HG03521 (cell line): ENCODE results near the gene SORBS1.

Source experiments
- ATAC-seq: cut with Tn5 transposase; IDR thresholded peaks from one replicate; pipeline ENCODE4 v1.9.1; 2021; ENCODE audit warnings: mild to moderate bottlenecking, moderate library complexity; ENCODE audit not compliant: unreplicated experiment

The SORBS1 gene

DNA sequence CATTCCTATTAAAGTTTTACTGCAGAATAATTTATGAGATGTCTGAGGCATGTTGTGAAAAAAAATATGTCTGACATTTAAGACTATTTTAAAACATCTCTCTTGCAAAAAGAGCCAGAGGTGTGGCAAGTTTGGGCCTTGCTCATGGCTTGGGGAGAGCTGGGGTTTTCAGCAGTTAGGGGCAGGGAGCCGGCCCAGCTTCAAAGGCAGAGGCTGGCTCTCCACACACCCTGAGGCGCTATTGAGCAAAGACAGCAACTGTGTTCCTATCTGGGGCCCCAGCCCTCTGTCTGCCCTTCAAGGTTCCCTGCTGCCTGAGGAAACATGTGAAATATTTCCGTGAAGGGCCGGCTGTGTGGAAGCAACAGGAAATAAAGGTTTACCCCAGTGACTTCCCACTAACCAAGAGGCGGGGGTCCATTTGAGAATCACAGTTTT, 94.0 kb downstream of the SORBS1 start:
- ATAC-seq = no peak

DNA sequence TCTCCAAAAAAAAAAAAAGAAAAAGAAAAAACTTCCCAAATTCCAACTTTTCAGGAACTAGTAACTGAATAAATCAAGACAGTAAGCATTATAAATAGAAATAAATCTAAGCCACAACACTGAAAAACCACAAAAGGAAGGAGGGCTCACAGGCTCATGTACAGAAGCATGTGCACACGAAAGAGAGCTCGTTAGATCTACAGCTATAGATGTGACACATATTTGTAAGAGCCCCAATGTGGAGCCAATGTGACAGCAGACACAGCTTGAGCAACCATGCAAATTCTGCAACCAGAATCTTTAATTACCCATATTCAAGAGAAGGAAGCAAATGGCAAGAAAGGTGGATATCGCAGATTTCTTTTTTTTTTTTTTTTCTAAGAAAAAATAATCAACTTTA, 94.7 kb downstream of the SORBS1 start:
- no peak for ATAC-seq

DNA sequence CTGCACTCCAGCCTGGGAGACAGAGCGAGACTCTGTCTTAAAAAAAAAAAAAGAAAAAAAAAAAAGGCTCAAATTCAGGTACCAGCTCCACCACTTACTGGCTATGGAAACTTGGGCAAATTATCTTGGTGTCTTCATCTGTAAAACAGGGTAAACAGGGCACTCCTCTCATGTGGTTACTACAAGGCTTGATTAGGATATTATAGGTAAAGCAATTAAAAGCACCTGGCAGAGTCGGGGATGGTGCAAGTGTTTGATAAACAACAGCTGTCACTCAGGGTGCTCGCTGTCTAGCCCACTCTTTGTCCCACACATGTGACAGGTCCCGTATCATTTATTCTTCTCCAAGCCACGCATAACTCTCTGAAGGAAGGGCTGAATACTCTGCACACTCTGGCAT, 96.9 kb downstream of the SORBS1 start:
- ATAC-seq = no peak

DNA sequence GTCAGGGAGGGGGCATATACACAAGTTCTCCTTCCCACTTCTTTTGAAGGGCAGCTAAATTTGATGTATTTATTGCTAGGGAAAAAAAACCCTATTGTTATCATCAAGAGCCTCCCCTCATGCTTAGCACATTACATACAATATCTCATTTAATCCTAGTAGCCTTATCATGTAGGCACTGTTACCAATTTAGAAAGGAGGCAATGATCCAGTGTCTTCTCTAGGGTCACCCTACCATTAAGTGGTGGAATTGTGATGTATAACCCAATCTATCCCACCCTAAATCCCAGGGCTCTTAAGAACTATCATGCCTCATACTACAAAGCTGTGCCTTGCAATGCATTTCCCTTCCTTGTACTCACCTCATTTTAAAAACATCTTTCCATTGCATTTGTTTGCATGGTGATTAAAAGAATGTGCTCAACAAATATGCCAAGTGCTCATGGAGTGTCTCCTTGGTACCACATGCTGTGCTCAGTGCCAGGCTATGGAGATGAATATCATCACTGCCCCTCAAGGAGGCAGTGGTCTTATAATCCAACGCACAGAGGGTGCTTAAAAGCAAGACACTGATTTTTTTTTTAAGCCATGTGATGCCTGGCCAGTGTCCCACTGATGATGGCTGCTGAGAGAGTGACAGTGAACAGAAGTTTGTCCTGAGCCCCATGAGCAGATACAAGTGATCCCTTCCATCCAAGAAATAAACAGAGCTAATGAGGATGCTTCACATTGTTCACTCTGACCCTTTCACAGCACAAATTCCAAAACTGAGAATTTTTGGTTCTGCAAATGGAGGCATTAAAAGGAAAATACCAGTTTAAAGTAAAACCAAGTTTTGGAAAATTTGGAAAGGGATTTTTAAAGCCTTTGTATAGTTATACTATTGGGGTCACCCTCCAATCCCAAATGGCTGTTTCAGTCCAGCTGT, 98.2 kb downstream of the SORBS1 start:
- ATAC-seq = no peak

DNA sequence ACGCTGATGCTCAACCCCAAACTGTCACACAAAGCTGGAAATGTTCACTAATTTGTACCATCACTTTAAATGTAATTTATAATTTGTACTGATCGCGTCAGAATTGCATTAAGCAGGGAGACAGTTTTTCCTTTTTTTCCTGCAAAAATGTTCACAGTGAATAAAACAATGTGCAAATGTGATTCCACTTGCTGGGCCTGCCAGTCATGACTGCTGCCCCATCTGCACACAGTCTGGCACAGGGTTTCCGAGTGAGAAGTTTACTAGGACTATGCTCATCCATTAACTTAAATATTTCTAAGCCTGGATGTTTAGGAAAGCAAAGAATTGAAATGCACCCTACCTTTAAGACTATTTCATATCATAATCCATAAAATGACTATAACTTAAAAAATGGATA, 99.6 kb downstream of the SORBS1 start:
- ATAC-seq = no peak

DNA sequence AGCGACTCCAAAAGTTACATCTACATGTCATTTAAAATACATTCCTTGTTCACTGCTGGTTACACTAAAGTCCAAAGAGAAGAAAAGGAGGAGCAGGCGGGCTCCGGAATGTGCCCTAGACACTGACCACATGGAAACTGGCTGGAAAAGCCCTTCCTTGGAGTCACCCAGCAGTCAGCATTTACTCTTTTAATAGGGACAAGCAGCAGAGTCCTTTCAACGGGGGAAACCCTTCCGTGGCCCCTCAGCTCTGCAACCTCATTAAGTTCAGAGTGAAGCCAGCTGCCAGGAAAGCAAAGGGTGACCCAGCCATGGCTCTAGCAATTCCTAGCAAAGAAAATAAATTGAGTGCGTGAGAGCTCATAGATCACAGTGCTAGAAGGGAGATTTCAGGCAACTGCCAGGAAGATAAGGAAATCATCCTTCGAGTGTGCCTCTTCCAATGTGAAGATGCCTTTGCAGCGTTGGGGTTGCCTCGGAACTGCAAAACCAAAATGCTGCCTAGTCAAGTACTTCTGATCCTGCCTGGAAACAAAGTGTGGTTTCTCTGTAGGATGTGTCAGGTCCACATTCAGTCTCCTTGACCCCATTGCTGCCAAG, 101.6 kb downstream of the SORBS1 start:
- ATAC-seq = no peak

DNA sequence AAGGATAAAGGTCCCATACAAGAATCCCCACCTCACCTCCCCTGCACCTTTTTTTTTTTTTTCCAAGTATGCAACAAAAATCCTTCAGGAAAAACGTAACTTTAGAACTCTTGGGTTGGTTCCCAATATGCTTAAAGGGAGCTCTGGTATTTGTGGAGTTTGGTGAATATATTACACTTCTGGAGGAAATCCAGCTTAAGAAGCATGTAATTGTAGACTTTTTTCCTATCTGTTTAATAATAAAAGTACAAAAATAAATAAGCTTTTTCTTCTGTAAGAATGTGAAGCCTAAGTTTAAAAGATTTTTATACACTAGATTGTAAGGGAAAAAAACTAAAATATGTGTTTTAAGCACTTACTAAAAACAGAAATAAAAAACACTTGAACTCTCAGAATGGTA, 102.3 kb downstream of the SORBS1 start:
- ATAC-seq = no peak

DNA sequence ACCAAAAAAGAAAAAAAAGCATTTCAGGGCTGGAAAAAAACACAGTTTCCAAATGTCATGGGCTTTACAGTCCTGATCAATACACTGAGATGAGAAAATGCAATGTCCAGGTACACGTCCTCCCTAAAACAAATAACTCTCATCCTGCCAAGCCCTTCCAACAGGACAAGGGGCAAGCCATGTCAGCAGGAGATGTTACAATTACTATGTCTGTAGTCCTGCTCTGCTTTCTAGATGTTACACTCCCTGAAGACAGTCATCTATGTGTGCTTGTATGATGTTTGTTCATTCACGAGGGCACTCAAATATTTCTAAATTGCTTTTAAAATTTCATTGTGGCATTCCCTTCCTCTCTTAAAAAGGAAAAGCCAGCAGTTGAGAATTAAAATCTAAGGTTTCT, 103.2 kb downstream of the SORBS1 start:
- ATAC-seq = no peak

DNA sequence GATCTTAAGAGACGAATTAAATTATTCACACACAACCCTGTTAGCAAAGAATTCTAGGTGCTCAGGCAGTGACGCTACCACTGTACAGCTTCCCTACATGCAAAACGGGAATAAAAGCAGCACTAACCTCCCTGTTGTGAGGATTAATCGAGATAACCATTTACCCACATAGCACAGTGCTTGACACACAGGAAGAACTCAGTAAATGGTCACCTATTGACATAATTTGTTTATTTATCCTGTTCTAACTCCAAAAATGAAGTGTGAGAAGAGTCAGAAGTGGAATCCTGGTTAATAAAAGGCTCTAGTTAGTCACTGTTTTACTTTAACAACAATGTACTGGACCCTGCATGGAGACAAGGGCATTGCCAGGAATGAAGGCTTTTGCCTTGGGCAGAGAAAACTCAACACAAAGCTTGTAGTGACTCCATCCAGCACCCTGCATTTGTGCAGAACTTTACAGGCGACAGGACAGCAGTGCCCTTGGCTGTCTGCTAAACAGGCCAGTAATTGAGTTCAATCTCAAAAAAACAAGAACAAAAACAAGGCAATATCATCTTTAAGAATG, 103.8 kb downstream of the SORBS1 start:
- no peak for ATAC-seq

DNA sequence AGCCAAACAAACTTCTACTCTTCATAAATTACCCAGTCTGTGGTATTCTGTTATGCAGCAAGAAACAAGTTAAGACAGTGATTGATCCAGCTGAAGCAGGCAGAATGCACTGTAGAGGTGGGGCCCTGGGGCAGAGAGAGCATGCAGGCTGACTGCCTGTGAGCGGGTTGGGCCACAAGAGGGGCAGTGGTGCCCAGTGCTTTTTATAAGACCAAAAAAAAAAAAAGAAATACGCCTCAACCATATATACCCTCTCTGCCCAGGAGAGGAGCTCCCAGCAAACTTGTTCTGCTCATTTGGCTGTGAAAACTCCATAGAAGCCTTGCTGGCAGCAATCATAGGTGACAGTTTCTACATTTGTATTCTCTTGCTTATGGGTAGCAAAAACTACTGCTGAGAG, 104.7 kb downstream of the SORBS1 start:
- ATAC-seq = no peak

DNA sequence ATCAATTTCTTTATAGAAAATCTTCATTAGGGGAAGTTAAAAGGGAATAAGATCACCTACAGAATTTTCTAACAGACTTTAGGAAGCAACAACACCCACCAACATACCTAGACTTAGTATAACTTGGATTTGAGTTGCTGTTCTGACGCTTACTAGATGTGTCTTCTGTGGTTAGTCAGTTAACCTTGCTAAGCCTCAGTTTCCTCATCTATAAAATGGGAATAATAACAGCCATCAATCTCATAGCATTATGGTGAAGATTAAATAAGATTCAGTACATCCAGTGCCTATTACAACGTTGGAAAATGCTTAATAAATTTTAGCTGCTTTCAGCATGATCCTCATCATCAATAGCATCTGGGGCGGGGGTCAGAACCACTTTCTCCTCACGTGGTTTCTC, 106.2 kb downstream of the SORBS1 start:
- ATAC-seq = no peak

DNA sequence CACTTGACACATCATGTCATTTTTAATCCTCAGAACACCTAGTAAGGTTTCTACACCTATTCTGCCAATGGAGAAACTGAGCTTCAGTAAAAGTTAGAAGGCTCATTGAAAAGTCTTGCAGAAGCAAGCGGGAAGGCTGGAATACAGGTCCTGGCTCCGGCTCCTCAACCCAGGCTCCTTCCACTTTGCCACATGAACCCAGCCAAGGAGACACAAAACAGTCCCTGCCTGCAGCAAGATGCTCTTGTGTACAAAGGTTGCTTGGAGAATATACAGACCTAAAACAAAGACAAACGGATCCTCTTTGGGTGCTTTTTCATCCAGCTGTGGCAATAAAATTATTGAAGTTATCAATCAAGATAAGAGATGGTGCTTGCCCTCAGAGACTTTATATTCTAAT, 106.8 kb downstream of the SORBS1 start:
- no peak for ATAC-seq

DNA sequence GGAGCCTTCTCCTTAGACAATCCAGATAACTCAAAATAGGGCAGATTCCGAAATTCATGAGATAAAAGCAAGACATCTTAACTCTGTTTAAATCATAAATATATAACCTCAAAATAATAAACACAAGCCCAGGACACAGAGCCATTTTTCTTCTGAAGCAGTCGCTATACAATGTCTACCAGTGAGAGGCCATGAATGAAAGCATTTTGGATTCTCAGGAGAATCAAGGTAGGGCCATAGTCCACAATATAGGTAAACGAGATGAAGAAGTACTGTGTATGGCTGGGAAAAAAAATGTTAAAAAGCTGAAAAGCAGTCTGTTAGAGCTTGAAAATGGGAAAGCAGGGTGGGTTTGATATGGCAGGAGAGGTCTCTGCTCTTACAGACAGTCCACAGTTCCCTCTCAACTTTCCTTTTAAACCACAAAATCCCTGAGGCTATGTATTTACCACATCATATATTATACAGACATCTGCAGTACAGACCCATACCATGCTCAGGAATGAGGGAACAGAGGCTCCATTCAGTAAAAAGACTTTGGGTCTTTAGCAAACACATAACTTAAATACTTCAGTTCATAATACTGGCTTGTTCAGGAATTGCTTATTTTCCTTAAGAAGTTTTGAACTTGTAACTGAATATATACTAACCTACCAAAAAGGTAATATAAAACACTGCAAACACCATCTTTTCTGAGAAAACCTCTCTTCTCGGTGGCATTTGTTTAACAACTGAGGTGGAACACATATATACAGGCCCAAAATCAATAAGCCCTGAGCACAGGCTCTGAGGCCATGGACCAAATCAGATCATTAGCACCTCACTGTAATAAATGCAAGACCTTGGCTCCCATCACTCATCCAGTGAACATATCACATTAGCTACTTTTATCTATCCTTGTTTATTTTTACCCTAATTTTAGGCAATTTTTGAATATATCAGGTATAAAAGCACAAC, 109.3 kb downstream of the SORBS1 start:
- no peak for ATAC-seq

DNA sequence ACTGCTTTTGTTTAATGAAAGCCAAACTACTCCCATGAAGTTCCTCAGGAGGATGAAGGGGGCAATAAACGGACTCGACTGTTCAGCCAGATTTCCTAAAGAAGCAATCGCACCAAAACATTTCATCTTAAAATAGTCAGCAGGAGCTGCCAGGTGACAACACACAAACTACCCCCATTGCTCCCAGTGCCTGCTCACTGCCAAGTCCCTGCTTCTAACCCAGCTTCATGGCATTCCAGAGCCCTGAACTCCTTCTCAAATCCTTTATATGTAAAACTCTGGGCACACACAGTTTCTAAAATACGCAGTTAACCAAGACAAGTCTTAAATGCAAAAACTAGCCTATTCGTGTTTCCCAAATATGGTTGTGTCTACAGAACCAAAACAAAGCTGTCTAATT, 110.0 kb downstream of the SORBS1 start:
- ATAC-seq = no peak

DNA sequence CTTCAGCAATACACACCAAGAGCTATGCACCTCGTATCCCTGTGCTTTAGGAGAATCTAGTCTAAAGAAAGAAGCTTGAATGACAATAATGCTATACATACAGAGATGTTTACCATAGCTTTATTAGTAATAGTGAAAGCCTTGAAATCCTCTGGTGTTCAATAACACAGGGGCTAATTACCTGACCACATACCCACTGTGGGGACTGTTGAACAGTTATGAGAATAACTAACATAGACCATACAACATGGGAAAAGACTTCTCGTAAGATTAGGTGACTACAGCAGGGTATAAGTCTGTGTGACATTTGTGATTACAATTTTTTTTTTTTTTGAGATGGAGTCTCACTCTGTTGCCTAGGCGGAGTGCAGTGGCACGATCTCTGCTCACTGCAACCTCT, 111.0 kb downstream of the SORBS1 start:
- ATAC-seq = no peak

DNA sequence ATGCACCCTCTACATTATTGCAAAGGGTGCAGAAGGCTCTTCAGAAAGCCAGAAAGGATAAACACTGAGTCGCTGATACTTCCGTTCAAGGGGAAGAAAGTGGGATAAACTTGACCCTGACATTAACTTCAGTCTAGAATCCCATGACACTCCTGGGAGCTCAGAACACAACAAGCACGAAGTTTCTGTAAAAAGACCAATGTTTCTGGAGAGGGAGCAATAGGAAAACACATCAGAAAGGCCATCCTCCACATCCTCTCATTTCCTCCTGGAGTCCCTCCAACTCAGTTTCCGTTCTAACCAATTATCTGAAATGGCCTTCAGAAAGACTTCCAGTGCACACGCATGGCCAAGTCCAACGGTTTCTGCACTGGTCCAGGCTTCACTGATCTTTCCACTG, 113.5 kb downstream of the SORBS1 start:
- no peak for ATAC-seq

DNA sequence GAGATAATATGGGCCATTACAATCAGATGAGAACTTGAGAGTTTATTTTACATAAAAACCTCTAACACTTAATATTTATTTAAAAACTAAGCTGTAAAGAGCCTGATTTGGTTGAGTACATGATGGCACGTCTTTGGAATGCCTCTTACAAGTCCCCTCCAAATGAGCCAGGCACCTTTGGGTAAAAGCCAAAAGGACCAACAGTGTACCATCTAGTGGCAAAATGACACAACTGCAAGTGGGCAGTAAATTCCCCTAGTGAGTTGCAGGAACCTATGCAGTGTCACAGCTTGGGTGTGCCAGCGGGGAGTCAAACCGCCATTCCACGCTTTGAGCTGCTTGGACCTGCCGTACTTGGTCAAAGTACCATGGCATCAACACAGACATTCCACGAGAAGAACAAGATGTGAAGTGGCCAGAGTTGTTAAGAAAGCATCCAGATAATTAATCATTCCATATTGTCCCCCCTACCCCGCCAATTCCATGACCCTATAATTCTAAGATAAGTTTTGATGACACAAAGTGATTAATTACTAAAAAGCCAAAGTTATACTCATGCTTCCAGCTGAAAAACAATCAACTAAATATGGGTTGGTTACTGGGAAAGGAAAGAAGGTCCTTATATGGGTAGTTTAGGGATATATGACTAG, 115.2 kb downstream of the SORBS1 start:
- ATAC-seq = peak; percentile 54

DNA sequence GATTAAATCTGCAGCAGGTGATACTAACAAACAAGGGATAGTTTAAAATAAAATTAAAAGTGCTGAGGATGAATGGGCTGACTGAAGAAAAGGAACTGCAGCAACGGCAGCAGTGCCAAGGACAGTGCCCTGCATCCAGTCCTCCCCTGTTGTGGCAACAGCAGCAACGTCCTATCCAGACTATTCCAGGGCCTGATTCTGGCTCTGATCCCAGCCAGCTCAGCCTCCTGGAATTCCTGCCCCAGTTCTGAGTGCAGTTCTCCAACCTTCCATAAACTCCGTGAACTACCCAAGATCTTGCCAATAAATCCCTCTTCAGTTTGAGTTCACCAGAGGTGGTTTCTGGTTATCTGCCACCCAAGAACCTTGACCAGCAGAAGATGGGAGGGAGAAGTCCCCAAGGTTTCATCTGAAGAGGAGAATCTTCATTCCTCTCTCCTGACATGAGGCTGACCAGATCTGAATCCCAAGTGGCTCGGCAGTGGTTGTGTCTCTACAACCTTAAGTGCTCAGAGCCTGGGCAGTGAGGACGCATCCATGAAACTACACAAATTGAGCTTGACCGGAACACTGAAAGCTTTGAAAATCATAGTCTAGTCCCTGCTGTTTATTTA, 115.8 kb downstream of the SORBS1 start:
- no peak for ATAC-seq

DNA sequence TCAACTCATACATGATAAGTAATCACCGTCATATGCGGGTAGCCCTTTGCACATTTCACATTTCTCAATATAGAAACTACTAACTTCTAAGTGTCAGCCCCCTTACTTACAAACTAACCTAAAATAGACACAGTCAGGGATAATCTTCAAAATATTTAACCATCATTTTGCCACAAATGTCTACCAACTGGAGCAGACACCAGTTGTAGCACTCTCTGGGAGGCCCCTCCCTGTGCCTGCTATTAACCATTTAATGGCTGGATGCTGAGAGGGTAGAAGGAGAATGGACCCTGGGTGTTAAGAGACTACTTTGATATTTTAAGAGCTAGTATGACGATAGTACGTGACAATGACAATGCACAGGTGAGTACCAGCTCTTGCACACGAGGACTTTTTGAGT, 116.4 kb downstream of the SORBS1 start:
- no peak for ATAC-seq

DNA sequence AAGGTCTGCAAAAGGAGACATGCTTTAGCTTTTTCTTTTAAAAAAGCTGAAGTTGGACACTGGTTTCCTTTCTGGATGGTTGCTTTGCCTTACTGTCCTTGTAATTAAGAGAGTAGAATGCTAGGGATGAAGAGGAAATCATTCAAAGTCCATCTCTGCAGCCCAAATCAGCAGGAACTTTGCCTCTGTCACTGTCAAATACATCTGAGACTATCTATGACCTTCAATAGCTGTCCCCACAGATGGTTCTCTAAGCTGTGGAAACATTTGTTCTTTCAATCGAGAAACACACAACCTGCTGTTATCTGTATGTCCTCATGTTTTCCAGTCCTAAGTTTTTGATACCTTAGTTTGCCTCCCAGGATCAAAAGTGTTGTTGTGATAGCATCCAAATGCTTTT, 117.5 kb downstream of the SORBS1 start:
- ATAC-seq = no peak
